HT-29 (cell line): ENCODE data around the gene SH3RF3. TPM values are rescaled to one million over a fixed set of nuclear protein-coding genes. Genes with fewer than 3 reads are reported as not detected.
"Not testable (repeated sequence)": the region's sequence is repeated elsewhere in the genome, so short reads cannot be mapped to it uniquely, and the experiment has no call there.

Source experiments
- DNase-seq: peaks from one replicate; pipeline ENCODE4 v3.0.0-alpha.2; 2015; ENCODE audit warnings: low spot score
- total RNA-seq: library from RNA; depleted of rRNA; stranded (reverse); fragments of >200 nt; shearing (Covaris generic); gene quantifications from 2 replicates; pipeline ENCODE4 v1.2.3, GENCODE V29; 2014

The SH3RF3 gene
- total RNA-seq, 1 experiment from 2014 or later, result 0.05 TPM

GRCh38 chr2:109157563-109158105 is 28.6 kb downstream of the SH3RF3 start:
- DNase-seq, result no peak

GRCh38 chr2:109158237-109158636 is 29.2 kb downstream of the SH3RF3 start:
- no peak for DNase-seq

GRCh38 chr2:109159096-109159495 is 30.1 kb downstream of the SH3RF3 start:
- no peak for DNase-seq

- no peak for DNase-seq
Observed at GRCh38 chr2:109160714-109161440, 31.9 kb downstream of the SH3RF3 start.

- not testable (repeated sequence) for DNase-seq
Observed at GRCh38 chr2:109162367-109162766, 33.4 kb downstream of the SH3RF3 start.

GRCh38 chr2:109162999-109163398 is 34.0 kb downstream of the SH3RF3 start:
- DNase-seq, result no peak

GRCh38 chr2:109164311-109164710 is 35.3 kb downstream of the SH3RF3 start:
- no peak for DNase-seq

- DNase-seq, result no peak
Observed at GRCh38 chr2:109164739-109165221, 35.8 kb downstream of the SH3RF3 start.

- DNase-seq, result no peak
Observed at GRCh38 chr2:109166811-109167210, 37.8 kb downstream of the SH3RF3 start.

- DNase-seq, result no peak
Observed at GRCh38 chr2:109168086-109168485, 39.1 kb downstream of the SH3RF3 start.

- DNase-seq, result no peak
Observed at GRCh38 chr2:109168716-109169115, 39.7 kb downstream of the SH3RF3 start.

- no peak for DNase-seq
Observed at GRCh38 chr2:109170645-109171044, 41.6 kb downstream of the SH3RF3 start.

- DNase-seq, result no peak
Observed at GRCh38 chr2:109171444-109172334, 42.7 kb downstream of the SH3RF3 start.

GRCh38 chr2:109172556-109173105 is 43.6 kb downstream of the SH3RF3 start:
- no peak for DNase-seq

GRCh38 chr2:109173311-109174171 is 44.5 kb downstream of the SH3RF3 start:
- DNase-seq, result no peak

GRCh38 chr2:109174214-109174613 is 45.2 kb downstream of the SH3RF3 start:
- DNase-seq, result no peak

- no peak for DNase-seq
Observed at GRCh38 chr2:109174626-109175349, 45.8 kb downstream of the SH3RF3 start.

GRCh38 chr2:109175350-109175678 is 46.3 kb downstream of the SH3RF3 start:
- DNase-seq, result no peak

- DNase-seq, result no peak
Observed at GRCh38 chr2:109176928-109177327, 47.9 kb downstream of the SH3RF3 start.

GRCh38 chr2:109177635-109178034 is 48.6 kb downstream of the SH3RF3 start:
- no peak for DNase-seq
